Testis (tissue), 5 donors: ENCODE results near the gene SDHB. TPM values are rescaled to one million over a fixed set of nuclear protein-coding genes. Genes with fewer than 3 reads are reported as not detected.

Experiments
- DNase-seq: peaks from one replicate; pipeline ENCODE4 v3.0.0-alpha.2; 2019
- H3K27ac ChIP-seq, 2 donors: fragments of 200-600 bp; sonication (generic); one replicate each; pipeline ENCODE4 v1.5.1; 2019
- H3K27me3 ChIP-seq: fragments of 200-600 bp; sonication (generic); one replicate; pipeline ENCODE4 v1.5.1; 2019
- H3K36me3 ChIP-seq: fragments of 200-600 bp; sonication (generic); one replicate; pipeline ENCODE4 v1.5.1; 2017; ENCODE audit warnings: low read depth; ENCODE audit errors: missing control alignments
- H3K4me1 ChIP-seq: fragments of 200-600 bp; sonication (generic); one replicate; pipeline ENCODE4 v1.5.1; 2019
- H3K4me3 ChIP-seq, 2 donors: fragments of 200-600 bp; sonication (generic); one replicate each; pipeline ENCODE4 v1.5.1; 2017 to 2019
- H3K9me3 ChIP-seq: fragments of 200-600 bp; sonication (generic); one replicate; pipeline ENCODE4 v1.5.1; 2017
- POLR2A ChIP-seq: fragments of 450-650 bp; IDR thresholded peaks from one replicate; pipeline ENCODE4 v1.6.1; 2017; ENCODE audit warnings: antibody characterized with exemption, mild to moderate bottlenecking, moderate library complexity
- WGBS, 2 donors: methylation state at CpG; one replicate each; pipeline ENCODE4 v1.1.5; 2018; 5-methylcytosine and 5-hydroxymethylcytosine counted together
- intact Hi-C: fragments of 100-400 bp; cut with DNase I; formaldehyde crosslinking; loops from one replicate; pipeline ENCODE4 v1.15.1; 2023; ENCODE audit warnings: low total_unique reads
- long read RNA-seq, 2 donors: transcript quantifications; one replicate each; lab custom pipeline, GENCODE V29; 2026
- polyA plus RNA-seq: library from polyadenylated mRNA; stranded (reverse); fragments of 350-450 nt; fragmentation: Illumina TruSeq; extraction: RNeasy Lipid Tissue Mini Kit (QIAGEN cat#74804); gene quantifications from one replicate; pipeline ENCODE4 v1.2.3, GENCODE V29; 2014; ENCODE audit warnings: low read depth, low replicate concordance; ENCODE audit not compliant: insufficient read depth
- total RNA-seq, 2 donors: library from RNA; depleted of rRNA; stranded (reverse); fragments of >200 nt; gene quantifications; one replicate each; pipeline ENCODE4 v1.2.3, GENCODE V29; 2016
- TF ChIP-seq, protein P1 (sequence below), 3 experiments: fragments of 450-650 bp in 2 of 3; fragments of 200-600 bp in 1 of 3; sonication (generic) in 1 of 3; IDR thresholded peaks; one replicate each; pipeline ENCODE4 v1.5.1; 2016 to 2019; ENCODE audit warnings: antibody characterized with exemption in 3 of 3, mild to moderate bottlenecking in 2 of 3, moderate library complexity in 1 of 3

Gene SDHB
- total RNA-seq: 100 to 1,000 TPM in 1 of 2 donors, 10 to 100 TPM in 1; 96.1 to 107 TPM
- polyA plus RNA-seq: 160 TPM
- long read RNA-seq, donor 1, transcript SDHB-201 (8 exons, 1,153 nt): major isoform, 39 of 52 reads
- long read RNA-seq, donor 1, partial matches to known transcripts: 11 of 52 reads
- long read RNA-seq, donor 1, other reads (novel, unspliced or antisense): 0 of 52 reads
- long read RNA-seq, donor 2, transcript SDHB-201 (8 exons, 1,153 nt): major isoform, 24 of 27 reads
- long read RNA-seq, donor 2, partial matches to known transcripts: 0 of 27 reads
- long read RNA-seq, donor 2, other reads (novel, unspliced or antisense): 0 of 27 reads

DNA sequence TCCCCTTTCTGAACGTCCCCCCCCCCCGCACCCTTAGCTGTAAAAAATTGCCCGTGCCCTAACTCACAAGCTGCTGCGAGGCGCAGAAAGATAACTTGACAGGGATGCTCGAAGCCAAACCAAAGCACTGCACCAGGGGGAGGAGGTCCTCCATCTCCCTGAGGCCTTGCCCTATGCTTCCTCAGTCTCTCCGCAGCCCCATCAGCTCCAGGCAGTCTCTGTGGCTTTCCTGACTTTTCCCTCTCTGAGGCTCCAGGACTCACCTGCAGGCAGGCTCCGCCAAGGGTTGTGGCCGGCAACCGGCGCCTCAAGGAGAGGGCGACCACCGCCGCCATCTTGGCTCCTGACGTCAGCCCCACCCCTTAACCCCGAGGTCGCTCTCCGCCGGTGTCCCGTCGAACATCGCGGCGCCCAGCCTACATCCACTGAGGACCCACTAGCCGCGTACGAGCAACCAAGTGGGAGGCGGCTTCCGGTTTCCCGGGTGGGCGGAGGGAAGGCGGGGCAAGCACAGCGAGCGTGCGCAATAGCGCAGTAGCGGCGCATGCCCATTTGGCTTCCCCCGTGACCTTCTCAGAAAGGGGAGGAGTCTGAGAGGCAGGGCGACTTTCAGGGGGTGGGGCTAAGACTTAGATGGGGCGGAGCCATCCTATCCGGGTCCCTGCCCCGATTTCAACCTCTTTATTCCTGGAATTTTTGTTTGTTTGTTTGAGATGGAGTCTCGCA is at the start of gene SDHB:
TSS of gene SDHB (minus strand) at position 348 of the 726 bp plus-strand sequence. CDS start at position 335, 13 bp downstream.
- 0 to 2% methylated on average over 21 to 30 of the region's 44 CpGs for WGBS, 2 donors
- Histone ChIP-seq H3K4me1 (peaks cover 11% of the 10 kb centered on the region), H3K36me3 (no peaks in the 10 kb centered on the region), H3K9me3 (no peaks in the 10 kb centered on the region), H3K27ac (peak within 1 kb of the TSS; percentile 88 to 93), H3K4me3 (peak within 1 kb of the TSS; percentile 71 to 96), H3K27me3 (no peaks in the 10 kb centered on the region)
- intact Hi-C loops: no loop called here
- DNase-seq: peak; percentile 99
- peak; percentile 90 for TF ChIP-seq POLR2A
- TF ChIP-seq, protein P1, sequence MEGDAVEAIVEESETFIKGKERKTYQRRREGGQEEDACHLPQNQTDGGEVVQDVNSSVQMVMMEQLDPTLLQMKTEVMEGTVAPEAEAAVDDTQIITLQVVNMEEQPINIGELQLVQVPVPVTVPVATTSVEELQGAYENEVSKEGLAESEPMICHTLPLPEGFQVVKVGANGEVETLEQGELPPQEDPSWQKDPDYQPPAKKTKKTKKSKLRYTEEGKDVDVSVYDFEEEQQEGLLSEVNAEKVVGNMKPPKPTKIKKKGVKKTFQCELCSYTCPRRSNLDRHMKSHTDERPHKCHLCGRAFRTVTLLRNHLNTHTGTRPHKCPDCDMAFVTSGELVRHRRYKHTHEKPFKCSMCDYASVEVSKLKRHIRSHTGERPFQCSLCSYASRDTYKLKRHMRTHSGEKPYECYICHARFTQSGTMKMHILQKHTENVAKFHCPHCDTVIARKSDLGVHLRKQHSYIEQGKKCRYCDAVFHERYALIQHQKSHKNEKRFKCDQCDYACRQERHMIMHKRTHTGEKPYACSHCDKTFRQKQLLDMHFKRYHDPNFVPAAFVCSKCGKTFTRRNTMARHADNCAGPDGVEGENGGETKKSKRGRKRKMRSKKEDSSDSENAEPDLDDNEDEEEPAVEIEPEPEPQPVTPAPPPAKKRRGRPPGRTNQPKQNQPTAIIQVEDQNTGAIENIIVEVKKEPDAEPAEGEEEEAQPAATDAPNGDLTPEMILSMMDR (IDR thresholded peaks at IDR 0.05): no peak

DNA sequence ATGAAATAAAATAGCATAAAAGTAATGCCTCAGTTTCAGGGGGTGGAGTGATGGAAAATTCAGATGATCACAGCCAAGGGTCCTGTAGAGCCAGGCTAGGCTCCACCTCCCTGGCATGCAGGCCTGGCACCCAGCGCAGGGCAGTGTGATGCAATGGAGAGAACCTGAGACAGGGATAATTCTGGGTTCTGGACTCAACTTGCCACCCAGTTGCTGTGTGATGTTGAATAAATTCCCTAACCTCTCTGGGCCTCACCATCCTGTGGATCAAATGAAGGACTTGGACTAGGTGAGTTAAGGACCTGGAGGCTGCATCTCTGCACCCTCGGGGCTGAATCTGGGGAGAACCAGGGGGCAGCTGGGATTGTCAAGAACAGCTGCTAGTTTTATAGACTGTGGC is 48.4 kb upstream of the SDHB start:
- 94 to 96% methylated on average over 2 of the region's 2 CpGs for WGBS, 2 donors
- intact Hi-C loops: no loop called here
- H3K4me1 ChIP-seq: peaks cover 15% of the 10 kb centered on the region
- no peak for TF ChIP-seq POLR2A
- TF ChIP-seq, protein P1 (IDR thresholded peaks at IDR 0.05): no peak
- DNase-seq: no peak
- no peaks in the 10 kb centered on the region for H3K27me3 ChIP-seq
- H3K36me3 ChIP-seq: no peaks in the 10 kb centered on the region
- H3K9me3 ChIP-seq: no peaks in the 10 kb centered on the region
- no peak overlapping the region for H3K4me3 ChIP-seq
- H3K27ac ChIP-seq: no peak overlapping the region

DNA sequence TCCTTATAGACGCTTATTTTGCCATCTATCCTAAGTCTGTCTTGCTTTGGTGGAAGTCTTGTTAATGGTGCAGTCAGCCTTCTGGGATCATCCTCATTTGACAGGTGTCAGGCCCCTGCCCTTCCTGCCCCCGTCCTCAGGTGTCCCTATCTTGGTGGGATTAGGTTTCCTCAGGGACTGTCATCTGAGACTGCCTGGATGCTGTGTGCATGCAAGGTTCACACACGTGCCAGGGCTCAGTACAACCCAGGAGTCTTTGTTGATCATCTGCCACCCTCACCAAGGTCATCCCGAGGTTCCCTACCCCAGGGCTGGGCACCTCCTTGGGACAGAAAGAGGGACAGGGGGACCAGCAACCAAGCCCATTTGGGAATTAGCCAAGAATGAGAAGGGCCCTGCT is 47.4 kb upstream of the SDHB start:
- no peak for DNase-seq
- Histone ChIP-seq H3K27me3 (no peaks in the 10 kb centered on the region), H3K4me3 (no peak overlapping the region), H3K36me3 (no peaks in the 10 kb centered on the region), H3K4me1 (peaks cover 16% of the 10 kb centered on the region), H3K27ac (no peak overlapping the region), H3K9me3 (no peaks in the 10 kb centered on the region)
- TF ChIP-seq, protein P1 (IDR thresholded peaks at IDR 0.05): no peak
- no peak for TF ChIP-seq POLR2A
- intact Hi-C loops: no loop called here
- 74 to 100% methylated on average over 2 to 4 of the region's 4 CpGs for WGBS, 2 donors

DNA sequence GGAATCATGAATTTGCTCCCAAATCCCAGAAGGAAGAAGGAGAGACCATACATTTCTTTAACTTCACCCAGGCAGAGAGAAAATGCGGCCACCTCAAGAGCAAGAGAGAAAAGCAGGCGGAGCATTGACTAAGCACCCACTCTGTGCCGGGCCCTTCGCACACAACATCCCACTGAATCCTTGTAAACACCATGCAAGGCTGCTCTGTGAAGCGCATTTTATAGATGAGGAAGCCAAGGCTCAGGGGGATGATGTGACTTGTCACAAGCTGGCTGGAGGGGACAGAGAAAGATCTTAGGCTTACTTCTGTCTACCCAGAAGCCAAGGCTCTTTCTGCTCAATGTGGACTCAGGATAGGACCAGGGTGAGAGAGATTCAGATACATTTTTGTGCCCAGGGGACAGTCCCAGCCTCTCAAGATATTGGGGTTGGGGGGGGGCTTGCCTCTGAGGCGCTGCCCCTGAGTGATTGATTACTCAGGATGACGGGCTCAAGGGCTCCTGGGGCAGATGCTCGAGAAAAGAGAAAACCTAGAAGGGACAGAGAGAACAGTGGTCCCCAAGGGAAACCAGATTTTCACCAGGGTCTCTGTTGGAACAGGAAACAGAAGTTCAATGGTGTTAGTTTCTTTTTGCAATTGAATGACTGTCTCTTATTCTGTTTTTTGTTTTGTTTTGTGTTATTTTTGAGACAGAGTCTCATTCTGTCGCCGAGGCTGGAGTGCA is 45.9 kb upstream of the SDHB start:
- H3K27ac ChIP-seq: no peak overlapping the region
- DNase-seq: no peak
- H3K9me3 ChIP-seq: no peaks in the 10 kb centered on the region
- H3K36me3 ChIP-seq: no peaks in the 10 kb centered on the region
- peaks cover 18% of the 10 kb centered on the region for H3K4me1 ChIP-seq
- H3K27me3 ChIP-seq: no peaks in the 10 kb centered on the region
- no peak overlapping the region for H3K4me3 ChIP-seq
- intact Hi-C loops: no loop called here
- WGBS, 2 donors: 89 to 90% methylated on average over 10 of the region's 10 CpGs
- TF ChIP-seq, protein P1 (IDR thresholded peaks at IDR 0.05): no peak
- TF ChIP-seq POLR2A: no peak
